HEK293T (cell line): Measurements from ENCODE around the gene GPATCH3.

Experiments used
- CTCF ChIA-PET: fragments of 350-600 bp; formaldehyde crosslinking; extraction: SDS; loops from one replicate; lab custom pipeline; 2021; ENCODE audit warnings: antibody characterized with exemption, inconsistent platforms; lab: Yijun Ruan, JAX
- POLR2A ChIA-PET: fragments of 350-600 bp; formaldehyde crosslinking; extraction: SDS; loops from one replicate; lab custom pipeline; 2020; ENCODE audit warnings: antibody characterized with exemption, inconsistent platforms; lab: Yijun Ruan, JAX
- DNase-seq: peaks from one replicate; pipeline ENCODE4 v3.0.0; 2012; ENCODE audit warnings: mixed read lengths; ENCODE audit errors: extremely low spot score
- ARNT ChIP-seq: fragments of 450-650 bp; IDR thresholded peaks from 2 replicates; pipeline ENCODE4 v1.6.1; 2017; ENCODE audit warnings: mild to moderate bottlenecking
- BHLHE40 ChIP-seq: fragments of 450-650 bp; IDR thresholded peaks from 2 replicates; pipeline ENCODE4 v1.6.1; 2016; ENCODE audit warnings: mild to moderate bottlenecking, moderate library complexity, borderline replicate concordance
- CTBP1 ChIP-seq: fragments of 450-650 bp; IDR thresholded peaks from 2 replicates; pipeline ENCODE4 v1.6.1; 2016; ENCODE audit warnings: borderline replicate concordance
- ELF4 ChIP-seq: fragments of 450-650 bp; IDR thresholded peaks from 2 replicates; pipeline ENCODE4 v1.6.1; 2017; ENCODE audit warnings: antibody characterized with exemption
- FOXA1 ChIP-seq: fragments of 450-650 bp; IDR thresholded peaks from 2 replicates; pipeline ENCODE4 v1.6.1; 2016; ENCODE audit warnings: mild to moderate bottlenecking
- FOXK2 ChIP-seq: fragments of 450-650 bp; IDR thresholded peaks from 2 replicates; pipeline ENCODE4 v1.6.1; 2016; ENCODE audit warnings: mild to moderate bottlenecking
- FOXM1 ChIP-seq: fragments of 450-650 bp; IDR thresholded peaks from 2 replicates; pipeline ENCODE4 v1.6.1; 2017; ENCODE audit warnings: mild to moderate bottlenecking, borderline replicate concordance
- HDGF ChIP-seq: fragments of 450-650 bp; IDR thresholded peaks from 2 replicates; pipeline ENCODE4 v1.6.1; 2017; ENCODE audit warnings: antibody characterized with exemption, borderline replicate concordance
- L3MBTL2 ChIP-seq: fragments of 450-650 bp; conservative IDR thresholded peaks from 2 replicates; pipeline ENCODE4 v1.6.1; 2016; ENCODE audit warnings: mild to moderate bottlenecking
- LEF1 ChIP-seq: fragments of 450-650 bp; IDR thresholded peaks from 2 replicates; pipeline ENCODE4 v1.6.1; 2017; ENCODE audit warnings: mild to moderate bottlenecking, borderline replicate concordance
- NFRKB ChIP-seq: fragments of 450-650 bp; IDR thresholded peaks from 2 replicates; pipeline ENCODE4 v1.6.1; 2016; ENCODE audit warnings: mild to moderate bottlenecking, moderate library complexity
- PKNOX1 ChIP-seq: fragments of 450-650 bp; IDR thresholded peaks from 2 replicates; pipeline ENCODE4 v1.6.1; 2016
- SP1 ChIP-seq: fragments of 450-650 bp; IDR thresholded peaks from 2 replicates; pipeline ENCODE4 v1.6.1; 2017
- SUZ12 ChIP-seq: fragments of 450-650 bp; IDR thresholded peaks from 2 replicates; pipeline ENCODE4 v1.6.1; 2016; ENCODE audit warnings: mild to moderate bottlenecking
- TARDBP ChIP-seq: fragments of 450-650 bp; IDR thresholded peaks from 2 replicates; pipeline ENCODE4 v1.6.1; 2016
- ZNF384 ChIP-seq: fragments of 450-650 bp; IDR thresholded peaks from 2 replicates; pipeline ENCODE4 v1.6.1; 2016

GPATCH3 gene

GRCh38 chr1:26858891-26859640 is 41.2 kb downstream of the GPATCH3 start:
- ChIA-PET CTCF (interaction anchor here (0.5 to 1.1 kb wide), 4 partner anchors 9 to 582 kb away, joined by 3 to 10 read pairs (median 4); no protein-coding TSS in a partner anchor), POLR2A (interaction anchor here (0.8 to 1.5 kb wide), 2 partner anchors 31 to 41 kb away, joined by 3 read pairs; partner anchors contain the start of genes GPATCH3 and GPN2)
- DNase-seq: no peak
- TF ChIP-seq HDGF: no peak
- no peak for TF ChIP-seq PKNOX1

DNA sequence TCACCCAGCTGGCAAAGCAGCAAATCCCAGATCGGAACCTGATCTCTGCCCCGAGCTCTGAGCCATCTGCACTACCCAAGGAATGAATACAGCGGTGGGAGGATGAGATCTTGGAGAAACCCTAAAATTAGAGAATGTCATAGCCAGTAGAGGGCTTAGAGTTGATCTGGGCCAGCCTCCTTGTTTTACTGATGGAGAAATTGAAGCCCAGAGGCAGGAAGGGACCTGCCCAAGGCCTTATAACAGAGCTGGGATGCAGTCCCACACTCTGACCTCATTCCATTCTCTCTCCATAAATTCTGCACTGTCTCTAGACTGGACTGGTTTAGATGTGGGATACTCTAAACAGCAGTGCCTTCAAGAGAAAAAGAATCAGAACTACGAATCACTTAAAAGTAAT is 42.1 kb downstream of the GPATCH3 start:
- ChIA-PET POLR2A (interaction anchor here (1.0 to 1.1 kb wide), 3 partner anchors 8 to 32 kb away, joined by 3 to 6 read pairs (median 3); partner anchors contain the start of genes GPN2 and ZDHHC18), CTCF (interaction anchor here (0.5 to 1.1 kb wide), 2 partner anchors 10 to 582 kb away, joined by 3 to 10 read pairs; no protein-coding TSS in a partner anchor)
- no peak for TF ChIP-seq L3MBTL2
- no peak for TF ChIP-seq CTBP1
- no peak for TF ChIP-seq ZNF384
- no peak for TF ChIP-seq LEF1
- no peak for TF ChIP-seq BHLHE40
- TF ChIP-seq SP1: no peak
- TF ChIP-seq PKNOX1: no peak
- no peak for TF ChIP-seq ARNT
- TF ChIP-seq FOXK2: no peak
- DNase-seq: no peak

GRCh38 chr1:26857473-26858060 is 42.7 kb downstream of the GPATCH3 start:
- ChIA-PET CTCF (no interaction called here), POLR2A (interaction anchor here (1.0 to 1.1 kb wide), 3 partner anchors 8 to 32 kb away, joined by 3 to 6 read pairs (median 3); partner anchors contain the start of genes GPN2 and ZDHHC18)
- no peak for DNase-seq
- TF ChIP-seq SUZ12 (no peak), ARNT (no peak)

GRCh38 chr1:26856604-26857469 is 43.4 kb downstream of the GPATCH3 start:
- no peak for TF ChIP-seq SUZ12
- no peak for TF ChIP-seq ZNF384
- TF ChIP-seq TARDBP: no peak
- TF ChIP-seq BHLHE40: no peak
- DNase-seq: no peak
- CTCF ChIA-PET: no interaction called here
- POLR2A ChIA-PET: interaction anchor here (1.0 to 3.6 kb wide), 4 partner anchors 8 to 33 kb away, joined by 3 to 26 read pairs (median 6); partner anchors contain the start of genes GPN2 and ZDHHC18

GRCh38 chr1:26856181-26856580 is 44.1 kb downstream of the GPATCH3 start:
- POLR2A ChIA-PET: interaction anchor here (1.9 to 3.6 kb wide), 2 partner anchors 9 to 11 kb away, joined by 5 to 26 read pairs; no protein-coding TSS in a partner anchor
- no peak for TF ChIP-seq LEF1
- CTCF ChIA-PET: no interaction called here
- DNase-seq: no peak

DNA sequence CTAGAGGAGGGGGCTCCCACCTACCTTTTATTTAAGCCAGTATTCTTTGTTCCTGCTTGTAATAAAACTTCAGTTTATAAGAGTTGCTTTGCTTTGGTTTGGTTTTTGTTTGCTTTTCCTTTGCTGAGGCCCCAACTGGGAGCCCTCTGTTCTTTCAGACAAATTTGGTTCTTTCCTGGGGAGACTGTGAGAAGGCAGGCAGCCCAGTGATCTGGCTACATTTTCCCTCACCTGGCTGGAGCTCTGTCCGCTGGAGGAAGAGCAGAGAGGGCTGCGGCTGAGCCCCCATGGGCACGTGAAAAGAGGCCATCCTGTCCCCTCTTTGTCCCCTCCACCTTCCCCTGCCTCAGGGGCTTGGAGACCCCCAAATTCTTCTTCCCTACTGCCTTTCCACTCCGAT is 44.6 kb downstream of the GPATCH3 start:
- ChIA-PET CTCF (no interaction called here), POLR2A (interaction anchor here (1.9 to 3.6 kb wide), 2 partner anchors 9 to 12 kb away, joined by 5 to 26 read pairs; no protein-coding TSS in a partner anchor)
- no peak for TF ChIP-seq ELF4
- no peak for TF ChIP-seq HDGF
- DNase-seq: no peak

GRCh38 chr1:26854906-26855305 is 45.4 kb downstream of the GPATCH3 start:
- TF ChIP-seq L3MBTL2 (no peak), LEF1 (no peak), FOXM1 (no peak), NFRKB (no peak), FOXA1 (no peak), FOXK2 (no peak), BHLHE40 (no peak), ELF4 (no peak), HDGF (no peak), TARDBP (no peak), SP1 (no peak), CTBP1 (no peak), PKNOX1 (no peak), ZNF384 (no peak), SUZ12 (no peak), ARNT (no peak)
- ChIA-PET POLR2A (interaction anchor here (1.9 to 3.6 kb wide), 2 partner anchors 10 to 12 kb away, joined by 5 to 26 read pairs; no protein-coding TSS in a partner anchor), CTCF (no interaction called here)
- DNase-seq: no peak
